ENCODE measurements around the gene SLC6A13.

Gene SLC6A13

DNA sequence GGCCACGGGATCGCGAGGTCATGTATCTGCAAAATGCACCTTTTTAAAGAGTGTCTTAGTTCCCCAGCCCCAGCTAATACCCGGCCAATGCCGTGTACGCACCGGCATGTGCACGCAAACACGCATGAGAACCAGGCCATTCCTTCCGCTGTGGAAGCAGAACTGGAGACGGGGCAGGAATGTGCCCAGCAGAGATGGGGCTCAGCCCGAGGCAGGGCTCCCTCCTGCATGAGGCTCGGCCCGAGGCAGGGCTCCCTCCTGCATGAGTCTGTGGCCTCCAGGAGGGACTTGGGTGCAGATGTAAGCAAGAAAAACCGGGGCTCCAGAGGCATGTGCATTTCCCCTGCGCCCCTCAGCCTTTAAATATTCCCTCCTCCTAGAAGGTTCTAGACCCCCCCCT, 86.9 kb downstream of the SLC6A13 start:
- no peak for DNase-seq

DNA sequence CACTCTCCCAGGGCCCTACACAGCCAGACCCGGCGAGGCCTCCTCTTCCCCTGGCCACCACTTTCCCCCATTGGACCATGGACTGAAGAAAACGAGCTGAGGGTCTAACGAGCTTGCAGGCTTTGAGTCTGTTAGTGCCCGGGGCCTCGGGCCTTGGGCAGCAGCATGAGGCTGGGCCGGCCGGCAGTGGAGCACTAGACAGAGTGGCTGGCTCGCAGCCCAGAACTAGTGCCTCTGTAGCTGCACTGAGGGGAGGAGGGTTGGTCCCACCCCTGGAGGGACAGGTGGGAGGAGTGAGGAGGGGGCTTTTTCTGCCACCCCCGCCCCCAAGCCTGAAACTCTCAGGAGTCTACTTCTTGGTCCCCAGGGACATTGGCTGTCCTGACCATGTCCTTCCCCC, 87.4 kb downstream of the SLC6A13 start:
- peak; percentile 68 for DNase-seq

- DNase-seq = no peak
These were observed 88.0 kb downstream of the SLC6A13 start for GRCh38 chr12:174596-174995.

DNA sequence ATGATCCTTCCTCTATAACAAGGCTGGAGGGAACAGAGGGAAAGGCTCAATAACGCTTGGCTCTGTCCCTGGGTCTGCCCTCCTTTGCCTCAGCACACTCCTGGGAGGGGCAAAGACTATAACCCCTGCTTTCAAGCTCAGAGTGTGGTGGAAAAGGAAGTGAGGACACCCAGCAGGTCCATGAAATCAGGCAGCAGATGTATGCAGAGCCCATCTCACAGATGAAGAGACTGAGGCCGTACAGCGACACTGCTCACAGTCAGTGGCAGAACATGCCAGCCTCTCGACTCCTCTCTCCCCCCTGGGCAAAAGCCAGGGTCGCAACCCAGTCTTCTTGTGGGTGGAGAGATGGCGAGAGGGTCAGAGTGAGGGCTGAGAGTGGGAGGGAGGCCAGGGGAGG, 88.5 kb downstream of the SLC6A13 start:
- peak; percentile 54 for DNase-seq

DNA sequence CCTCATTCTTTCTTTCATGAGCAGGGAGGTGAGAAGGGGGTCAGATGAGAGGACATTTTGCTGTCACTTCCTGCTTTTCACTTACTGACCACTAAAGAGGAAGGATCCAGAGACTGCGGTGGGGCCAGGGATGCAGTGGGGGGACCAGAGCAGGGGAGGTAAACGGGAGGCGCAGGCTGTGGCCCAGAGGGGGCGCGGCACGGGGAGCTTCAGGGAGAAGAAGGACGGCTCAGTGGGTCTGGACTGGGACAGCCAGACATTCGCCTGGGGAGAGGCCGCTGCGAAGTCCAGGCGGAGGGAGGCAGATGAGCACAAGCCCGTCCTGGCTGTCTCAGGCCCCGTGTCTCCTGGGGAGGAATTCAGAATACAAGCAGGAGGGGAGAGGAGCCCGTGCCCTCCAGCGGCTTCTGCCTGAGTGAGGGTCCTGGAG, 89.9 kb downstream of the SLC6A13 start:
- DNase-seq = no peak

GRCh38 chr12:171743-172676, 90.6 kb downstream of the SLC6A13 start:
- DNase-seq = peak; percentile 98

GRCh38 chr12:171276-171675, 91.4 kb downstream of the SLC6A13 start:
- no peak for DNase-seq
